WTC11 (cell line): ENCODE data around the gene LGR4. TPM values are rescaled to one million over a fixed set of nuclear protein-coding genes. Genes with fewer than 3 reads are reported as not detected.

ENCODE experiments used
- ATAC-seq: fragments of 200-7000 bp; cut with Tn5 transposase; 2 replicates; pipeline ENCODE4 v1.10.0; 2021; ENCODE audit warnings: mild to moderate bottlenecking, moderate library complexity
- CTCF ChIA-PET: fragments of 300-600 bp; sonication (Branson Sonifier 250); formaldehyde crosslinking; loops from one replicate; lab custom pipeline; 2021; ENCODE audit warnings: antibody characterized with exemption; lab: Charles Lee
- POLR2A ChIA-PET: fragments of 350-600 bp; sonication (Branson Sonifier 250); formaldehyde crosslinking; loops from one replicate; lab custom pipeline; 2021; ENCODE audit warnings: antibody characterized with exemption; lab: Charles Lee
- DNase-seq: peaks from one replicate; pipeline ENCODE4 v3.0.0; 2021; ENCODE audit warnings: low spot score
- H3K27ac Mint-ChIP-seq: 2 replicates; pipeline ENCODE4 v1.8.0; 2021; ENCODE audit warnings: mixed read lengths
- H3K27me3 Mint-ChIP-seq: 2 replicates; pipeline ENCODE4 v1.8.0; 2021; ENCODE audit warnings: low read depth, mild to moderate bottlenecking, moderate library complexity, mixed read lengths
- H3K36me3 Mint-ChIP-seq: 2 replicates; pipeline ENCODE4 v1.8.0; 2021; ENCODE audit warnings: mixed read lengths
- H3K4me1 Mint-ChIP-seq: 2 replicates; pipeline ENCODE4 v1.8.0; 2022; ENCODE audit warnings: mixed read lengths
- H3K4me3 Mint-ChIP-seq: 2 replicates; pipeline ENCODE4 v1.8.0; 2021; ENCODE audit warnings: mild to moderate bottlenecking, moderate library complexity, mixed read lengths
- H3K9me3 Mint-ChIP-seq: 2 replicates; pipeline ENCODE4 v1.8.0; 2021; ENCODE audit warnings: mixed read lengths
- ELF4 ChIP-seq: sonication (generic); formaldehyde crosslinking; IDR thresholded peaks from 2 replicates; pipeline ENCODE4 v1.8.1; 2022; ENCODE audit warnings: low read depth, mild to moderate bottlenecking, moderate library complexity, missing genetic modification reagents
- GABPB1 ChIP-seq: sonication (generic); formaldehyde crosslinking; IDR thresholded peaks from 2 replicates; pipeline ENCODE4 v1.8.1; 2023; ENCODE audit warnings: mild to moderate bottlenecking, missing genetic modification reagents
- HMGA2 ChIP-seq: fragments of 250-450 bp; sonication (Bioruptor Pico); IDR thresholded peaks from 2 replicates; pipeline ENCODE4 v1.4.0; 2021; ENCODE audit warnings: mild to moderate bottlenecking, moderate library complexity
- JAZF1 ChIP-seq: fragments of 250-450 bp; sonication (Bioruptor Pico); IDR thresholded peaks from 2 replicates; pipeline ENCODE4 v1.9.0; 2021; ENCODE audit warnings: moderate library complexity, mild to moderate bottlenecking, inconsistent platforms
- MXD4 ChIP-seq: fragments of 250-450 bp; sonication (Bioruptor Pico); IDR thresholded peaks from 2 replicates; pipeline ENCODE4 v1.8.0; 2021; ENCODE audit warnings: mild to moderate bottlenecking, moderate library complexity, borderline replicate concordance
- NFYB ChIP-seq: sonication (generic); formaldehyde crosslinking; conservative IDR thresholded peaks from 2 replicates; pipeline ENCODE4 v1.8.0; 2022; ENCODE audit warnings: low read depth, missing genetic modification reagents
- RORB ChIP-seq: fragments of 250-450 bp; sonication (Bioruptor Pico); IDR thresholded peaks from 2 replicates; pipeline ENCODE4 v1.9.0; 2021; ENCODE audit warnings: mild to moderate bottlenecking
- SMAD4 ChIP-seq: sonication (generic); formaldehyde crosslinking; IDR thresholded peaks from 2 replicates; pipeline ENCODE4 v1.8.0; 2022; ENCODE audit warnings: mild to moderate bottlenecking, missing genetic modification reagents
- TCF7 ChIP-seq: sonication (generic); formaldehyde crosslinking; IDR thresholded peaks from 2 replicates; pipeline ENCODE4 v1.8.0; 2022; ENCODE audit warnings: mild to moderate bottlenecking, low read depth, missing genetic modification reagents, moderate library complexity
- ZNF232 ChIP-seq: sonication (generic); formaldehyde crosslinking; IDR thresholded peaks from 2 replicates; pipeline ENCODE4 v1.8.0; 2022; ENCODE audit warnings: mild to moderate bottlenecking, missing genetic modification reagents
- total RNA-seq: library from RNA; stranded (reverse); gene quantifications from 3 replicates; pipeline ENCODE4 v1.2.3, GENCODE V29; 2021
- TF ChIP-seq, protein P1 (sequence below): sonication (generic); formaldehyde crosslinking; IDR thresholded peaks from 2 replicates; pipeline ENCODE4 v1.8.1; 2023; ENCODE audit warnings: mild to moderate bottlenecking, missing genetic modification reagents
- TF ChIP-seq, protein P2 (sequence below): sonication (generic); formaldehyde crosslinking; IDR thresholded peaks from 2 replicates; pipeline ENCODE4 v1.8.1; 2022; ENCODE audit warnings: low read depth, mild to moderate bottlenecking, moderate library complexity, missing genetic modification reagents, borderline replicate concordance
- TF ChIP-seq, protein P3 (sequence below): sonication (generic); formaldehyde crosslinking; IDR thresholded peaks from 2 replicates; pipeline ENCODE4 v1.8.0; 2022; ENCODE audit warnings: mild to moderate bottlenecking, missing genetic modification reagents
- TF ChIP-seq, protein P4 (sequence below): fragments of 200-600 bp; IDR thresholded peaks from 2 replicates; pipeline ENCODE4 v1.8.0; 2022; ENCODE audit warnings: antibody characterized with exemption
- TF ChIP-seq, protein P5 (sequence below): sonication (generic); formaldehyde crosslinking; IDR thresholded peaks from 2 replicates; pipeline ENCODE4 v1.8.0; 2023; ENCODE audit warnings: mild to moderate bottlenecking, missing genetic modification reagents
- TF ChIP-seq, protein P6 (sequence below): sonication (generic); formaldehyde crosslinking; IDR thresholded peaks from 2 replicates; pipeline ENCODE4 v1.8.0; 2022; ENCODE audit warnings: mild to moderate bottlenecking, missing genetic modification reagents
- TF ChIP-seq, protein P7 (sequence below): sonication (generic); formaldehyde crosslinking; IDR thresholded peaks from 2 replicates; pipeline ENCODE4 v1.8.1; 2023; ENCODE audit warnings: mild to moderate bottlenecking, moderate library complexity, missing genetic modification reagents

LGR4 gene
- total RNA-seq, 1 experiment from 2014 or later, result 53.8 TPM

DNA sequence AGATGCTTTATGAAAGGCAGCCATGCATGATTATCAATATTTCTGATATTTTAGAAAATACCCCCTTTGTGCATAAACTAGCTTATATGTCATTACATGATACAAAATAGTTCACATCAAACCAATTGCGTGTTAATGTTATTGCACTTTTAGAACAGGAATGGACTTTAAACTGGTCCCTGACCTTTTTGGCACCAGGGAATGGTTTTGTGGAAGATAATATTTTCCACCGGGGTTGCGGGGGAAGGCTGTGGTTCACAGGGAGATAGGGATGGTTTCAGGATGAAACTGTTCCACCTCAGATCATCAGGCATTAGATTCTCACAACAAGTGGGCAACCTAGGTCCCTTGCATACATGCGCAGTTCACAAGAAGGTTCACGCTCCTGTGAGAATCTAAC is 16.5 kb upstream of the LGR4 start (continued):
- no peak for TF ChIP-seq JAZF1 (CRISPR knock-in tag)
- no peak for TF ChIP-seq RORB (CRISPR knock-in tag)
- TF ChIP-seq, all 79 proteins: peak for 0

DNA sequence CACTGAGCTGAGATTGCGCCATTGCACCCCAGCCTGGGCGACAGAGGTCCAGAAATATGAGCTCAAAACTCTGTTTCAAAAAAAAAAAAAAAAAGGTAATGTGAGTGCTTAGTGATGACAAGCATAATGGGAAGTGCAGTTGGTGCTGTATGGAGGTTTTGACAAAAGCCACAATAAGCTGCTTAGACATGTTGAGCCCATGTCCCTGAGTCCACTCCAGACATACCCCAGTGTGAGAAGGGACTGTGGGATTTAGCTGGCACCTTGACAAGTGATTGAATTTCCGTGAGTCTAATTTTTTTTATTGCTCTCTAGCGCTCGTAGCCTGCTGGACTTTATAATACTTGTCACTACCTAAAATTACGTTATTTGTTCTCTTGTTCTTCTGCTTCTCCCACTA is 15.1 kb upstream of the LGR4 start:
- peaks cover 18% of the 10 kb centered on the region for H3K9me3 Mint-ChIP-seq
- no peak overlapping the region for H3K4me3 Mint-ChIP-seq
- no peak for DNase-seq
- no peaks in the 10 kb centered on the region for H3K27me3 Mint-ChIP-seq
- ATAC-seq, result no peak
- H3K4me1 Mint-ChIP-seq, result peaks cover 5% of the 10 kb centered on the region
- no peak overlapping the region for H3K27ac Mint-ChIP-seq
- CTCF ChIA-PET, result interaction anchor here (0.6 to 3.2 kb wide), 7 partner anchors 10 to 302 kb away, joined by 3 to 54 read pairs (median 3); partner anchors contain the start of gene LGR4
- TF ChIP-seq, protein P1, sequence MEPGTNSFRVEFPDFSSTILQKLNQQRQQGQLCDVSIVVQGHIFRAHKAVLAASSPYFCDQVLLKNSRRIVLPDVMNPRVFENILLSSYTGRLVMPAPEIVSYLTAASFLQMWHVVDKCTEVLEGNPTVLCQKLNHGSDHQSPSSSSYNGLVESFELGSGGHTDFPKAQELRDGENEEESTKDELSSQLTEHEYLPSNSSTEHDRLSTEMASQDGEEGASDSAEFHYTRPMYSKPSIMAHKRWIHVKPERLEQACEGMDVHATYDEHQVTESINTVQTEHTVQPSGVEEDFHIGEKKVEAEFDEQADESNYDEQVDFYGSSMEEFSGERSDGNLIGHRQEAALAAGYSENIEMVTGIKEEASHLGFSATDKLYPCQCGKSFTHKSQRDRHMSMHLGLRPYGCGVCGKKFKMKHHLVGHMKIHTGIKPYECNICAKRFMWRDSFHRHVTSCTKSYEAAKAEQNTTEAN (CRISPR knock-in tag), result no peak
- TF ChIP-seq, protein P2, sequence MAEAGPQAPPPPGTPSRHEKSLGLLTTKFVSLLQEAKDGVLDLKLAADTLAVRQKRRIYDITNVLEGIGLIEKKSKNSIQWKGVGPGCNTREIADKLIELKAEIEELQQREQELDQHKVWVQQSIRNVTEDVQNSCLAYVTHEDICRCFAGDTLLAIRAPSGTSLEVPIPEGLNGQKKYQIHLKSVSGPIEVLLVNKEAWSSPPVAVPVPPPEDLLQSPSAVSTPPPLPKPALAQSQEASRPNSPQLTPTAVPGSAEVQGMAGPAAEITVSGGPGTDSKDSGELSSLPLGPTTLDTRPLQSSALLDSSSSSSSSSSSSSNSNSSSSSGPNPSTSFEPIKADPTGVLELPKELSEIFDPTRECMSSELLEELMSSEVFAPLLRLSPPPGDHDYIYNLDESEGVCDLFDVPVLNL, result no peak
- TF ChIP-seq, protein P3, sequence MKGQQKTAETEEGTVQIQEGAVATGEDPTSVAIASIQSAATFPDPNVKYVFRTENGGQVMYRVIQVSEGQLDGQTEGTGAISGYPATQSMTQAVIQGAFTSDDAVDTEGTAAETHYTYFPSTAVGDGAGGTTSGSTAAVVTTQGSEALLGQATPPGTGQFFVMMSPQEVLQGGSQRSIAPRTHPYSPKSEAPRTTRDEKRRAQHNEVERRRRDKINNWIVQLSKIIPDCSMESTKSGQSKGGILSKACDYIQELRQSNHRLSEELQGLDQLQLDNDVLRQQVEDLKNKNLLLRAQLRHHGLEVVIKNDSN (CRISPR knock-in tag), result no peak
- TF ChIP-seq SMAD4 (no peak), GABPB1 (CRISPR knock-in tag) (no peak), ELF4 (CRISPR knock-in tag) (no peak), NFYB (CRISPR knock-in tag) (no peak)
- TF ChIP-seq, all 79 proteins: peak for 0
- peaks cover 36% of the 10 kb centered on the region for H3K36me3 Mint-ChIP-seq
- POLR2A ChIA-PET, result no interaction called here

DNA sequence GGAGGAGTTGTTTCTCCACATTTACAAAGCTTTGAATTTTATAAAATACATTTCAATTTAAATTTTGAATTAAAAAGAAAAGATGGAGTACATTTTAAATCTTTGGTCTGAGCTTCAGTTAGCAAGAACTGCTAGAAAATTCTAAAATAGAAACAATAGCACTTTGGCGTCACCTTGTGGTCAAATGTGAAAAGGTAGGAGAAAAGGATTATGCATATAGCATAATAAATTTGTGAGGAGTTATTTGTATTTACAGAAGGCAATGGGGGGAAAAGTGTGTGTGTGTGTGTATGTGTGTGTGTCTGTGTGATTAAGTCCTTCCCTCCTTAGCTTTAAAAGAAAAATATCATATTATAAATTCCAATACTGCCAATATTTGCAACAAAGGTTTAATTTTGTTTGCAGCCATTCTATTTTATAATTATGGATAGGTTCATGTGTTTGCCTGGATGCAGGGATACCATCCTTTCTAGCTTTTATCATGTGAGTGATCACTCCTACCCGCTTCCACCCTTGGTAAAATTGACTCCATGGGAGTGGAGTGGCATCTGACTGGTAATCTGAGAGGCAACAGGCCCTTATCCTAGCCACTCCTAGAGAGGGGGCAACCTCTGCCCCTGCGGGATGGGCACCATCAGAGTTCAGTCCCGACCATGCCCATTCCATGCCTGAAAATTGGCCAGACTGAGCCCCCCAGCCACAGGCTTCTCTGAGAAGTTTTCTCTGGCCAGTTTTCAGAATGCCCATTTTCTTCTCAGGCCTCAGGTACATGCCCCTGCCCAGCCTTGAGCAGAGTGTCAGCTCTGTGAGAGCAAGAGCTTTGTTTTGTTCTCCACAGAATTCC is 13.6 kb upstream of the LGR4 start:
- H3K9me3 Mint-ChIP-seq, result peaks cover 18% of the 10 kb centered on the region
- H3K36me3 Mint-ChIP-seq, result peaks cover 24% of the 10 kb centered on the region
- H3K4me1 Mint-ChIP-seq, result peaks cover 6% of the 10 kb centered on the region
- DNase-seq (no peak), ATAC-seq (peak; percentile 24; the same call in 1 of the 2 replicates)
- ChIA-PET POLR2A (interaction anchor here (0.7 kb wide), 1 partner anchor 137 kb away, joined by 3 read pairs; no protein-coding TSS in a partner anchor), CTCF (interaction anchor here (0.6 to 3.2 kb wide), 33 partner anchors 10 to 1201 kb away, joined by 3 to 54 read pairs (median 4); partner anchors contain the start of genes CCDC34 and LGR4)
- no peak overlapping the region for H3K4me3 Mint-ChIP-seq
- no peaks in the 10 kb centered on the region for H3K27me3 Mint-ChIP-seq
- no peak overlapping the region for H3K27ac Mint-ChIP-seq
- TF ChIP-seq, protein P4, sequence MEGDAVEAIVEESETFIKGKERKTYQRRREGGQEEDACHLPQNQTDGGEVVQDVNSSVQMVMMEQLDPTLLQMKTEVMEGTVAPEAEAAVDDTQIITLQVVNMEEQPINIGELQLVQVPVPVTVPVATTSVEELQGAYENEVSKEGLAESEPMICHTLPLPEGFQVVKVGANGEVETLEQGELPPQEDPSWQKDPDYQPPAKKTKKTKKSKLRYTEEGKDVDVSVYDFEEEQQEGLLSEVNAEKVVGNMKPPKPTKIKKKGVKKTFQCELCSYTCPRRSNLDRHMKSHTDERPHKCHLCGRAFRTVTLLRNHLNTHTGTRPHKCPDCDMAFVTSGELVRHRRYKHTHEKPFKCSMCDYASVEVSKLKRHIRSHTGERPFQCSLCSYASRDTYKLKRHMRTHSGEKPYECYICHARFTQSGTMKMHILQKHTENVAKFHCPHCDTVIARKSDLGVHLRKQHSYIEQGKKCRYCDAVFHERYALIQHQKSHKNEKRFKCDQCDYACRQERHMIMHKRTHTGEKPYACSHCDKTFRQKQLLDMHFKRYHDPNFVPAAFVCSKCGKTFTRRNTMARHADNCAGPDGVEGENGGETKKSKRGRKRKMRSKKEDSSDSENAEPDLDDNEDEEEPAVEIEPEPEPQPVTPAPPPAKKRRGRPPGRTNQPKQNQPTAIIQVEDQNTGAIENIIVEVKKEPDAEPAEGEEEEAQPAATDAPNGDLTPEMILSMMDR, result peak; percentile 81
- TF ChIP-seq TCF7 (CRISPR knock-in tag), result no peak

DNA sequence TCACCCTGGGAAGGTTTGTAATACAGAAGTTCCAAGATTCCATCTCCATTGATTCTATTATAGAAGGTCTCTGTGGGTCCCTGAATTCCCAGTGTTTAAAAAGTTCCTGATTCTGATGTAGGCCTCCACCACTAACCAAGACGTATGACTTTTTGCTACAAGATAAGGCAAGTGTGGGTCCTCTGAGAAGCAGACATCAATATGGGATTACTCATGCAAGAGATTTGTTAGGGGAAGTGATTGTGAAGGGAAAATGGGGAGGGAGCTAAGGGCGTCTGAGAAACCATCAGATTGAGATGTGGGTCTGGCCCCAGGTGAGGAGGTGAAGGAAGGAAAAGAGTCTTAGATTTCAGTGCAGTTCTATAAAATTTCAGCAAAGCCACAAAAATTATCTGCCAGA is 10.2 kb upstream of the LGR4 start:
- ATAC-seq (no peak), DNase-seq (no peak)
- Mint-ChIP-seq H3K4me1 (peaks cover 6% of the 10 kb centered on the region), H3K27me3 (no peaks in the 10 kb centered on the region), H3K36me3 (no peaks in the 10 kb centered on the region), H3K27ac (peak overlapping the region; percentile 12; the same call in 1 of the 2 replicates), H3K4me3 (no peak overlapping the region), H3K9me3 (no peaks in the 10 kb centered on the region)
- ChIA-PET POLR2A (no interaction called here), CTCF (no interaction called here)
- TF ChIP-seq ZNF232 (CRISPR knock-in tag) (no peak), HMGA2 (CRISPR knock-in tag) (no peak), MXD4 (CRISPR knock-in tag) (no peak)
- TF ChIP-seq, protein P2, result no peak
- TF ChIP-seq, protein P5, sequence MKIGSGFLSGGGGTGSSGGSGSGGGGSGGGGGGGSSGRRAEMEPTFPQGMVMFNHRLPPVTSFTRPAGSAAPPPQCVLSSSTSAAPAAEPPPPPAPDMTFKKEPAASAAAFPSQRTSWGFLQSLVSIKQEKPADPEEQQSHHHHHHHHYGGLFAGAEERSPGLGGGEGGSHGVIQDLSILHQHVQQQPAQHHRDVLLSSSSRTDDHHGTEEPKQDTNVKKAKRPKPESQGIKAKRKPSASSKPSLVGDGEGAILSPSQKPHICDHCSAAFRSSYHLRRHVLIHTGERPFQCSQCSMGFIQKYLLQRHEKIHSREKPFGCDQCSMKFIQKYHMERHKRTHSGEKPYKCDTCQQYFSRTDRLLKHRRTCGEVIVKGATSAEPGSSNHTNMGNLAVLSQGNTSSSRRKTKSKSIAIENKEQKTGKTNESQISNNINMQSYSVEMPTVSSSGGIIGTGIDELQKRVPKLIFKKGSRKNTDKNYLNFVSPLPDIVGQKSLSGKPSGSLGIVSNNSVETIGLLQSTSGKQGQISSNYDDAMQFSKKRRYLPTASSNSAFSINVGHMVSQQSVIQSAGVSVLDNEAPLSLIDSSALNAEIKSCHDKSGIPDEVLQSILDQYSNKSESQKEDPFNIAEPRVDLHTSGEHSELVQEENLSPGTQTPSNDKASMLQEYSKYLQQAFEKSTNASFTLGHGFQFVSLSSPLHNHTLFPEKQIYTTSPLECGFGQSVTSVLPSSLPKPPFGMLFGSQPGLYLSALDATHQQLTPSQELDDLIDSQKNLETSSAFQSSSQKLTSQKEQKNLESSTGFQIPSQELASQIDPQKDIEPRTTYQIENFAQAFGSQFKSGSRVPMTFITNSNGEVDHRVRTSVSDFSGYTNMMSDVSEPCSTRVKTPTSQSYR (CRISPR knock-in tag), result no peak
- TF ChIP-seq, protein P6, sequence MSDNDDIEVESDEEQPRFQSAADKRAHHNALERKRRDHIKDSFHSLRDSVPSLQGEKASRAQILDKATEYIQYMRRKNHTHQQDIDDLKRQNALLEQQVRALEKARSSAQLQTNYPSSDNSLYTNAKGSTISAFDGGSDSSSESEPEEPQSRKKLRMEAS, result no peak
- TF ChIP-seq, protein P7, sequence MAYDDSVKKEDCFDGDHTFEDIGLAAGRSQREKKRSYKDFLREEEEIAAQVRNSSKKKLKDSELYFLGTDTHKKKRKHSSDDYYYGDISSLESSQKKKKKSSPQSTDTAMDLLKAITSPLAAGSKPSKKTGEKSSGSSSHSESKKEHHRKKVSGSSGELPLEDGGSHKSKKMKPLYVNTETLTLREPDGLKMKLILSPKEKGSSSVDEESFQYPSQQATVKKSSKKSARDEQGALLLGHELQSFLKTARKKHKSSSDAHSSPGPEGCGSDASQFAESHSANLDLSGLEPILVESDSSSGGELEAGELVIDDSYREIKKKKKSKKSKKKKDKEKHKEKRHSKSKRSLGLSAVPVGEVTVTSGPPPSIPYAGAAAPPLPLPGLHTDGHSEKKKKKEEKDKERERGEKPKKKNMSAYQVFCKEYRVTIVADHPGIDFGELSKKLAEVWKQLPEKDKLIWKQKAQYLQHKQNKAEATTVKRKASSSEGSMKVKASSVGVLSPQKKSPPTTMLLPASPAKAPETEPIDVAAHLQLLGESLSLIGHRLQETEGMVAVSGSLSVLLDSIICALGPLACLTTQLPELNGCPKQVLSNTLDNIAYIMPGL (CRISPR knock-in tag), result no peak
